Suprapubic skin (tissue), 4 donors: ENCODE data around the gene ARPC5. TPM values are rescaled to one million over a fixed set of nuclear protein-coding genes. Genes with fewer than 3 reads are reported as not detected.
"Not testable (repeated sequence)": the region's sequence is repeated elsewhere in the genome, so short reads cannot be mapped to it uniquely, and the experiment has no call there.

Experiments used
- DNase-seq, 2 donors: peaks; one replicate each; pipeline ENCODE4 v3.0.0-alpha.2; 2019; ENCODE audit warnings: low spot score in 2 of 2
- H3K27ac ChIP-seq: fragments of 200-600 bp; sonication (generic); one replicate; pipeline ENCODE4 v1.5.1; 2019
- H3K27me3 ChIP-seq: fragments of 200-600 bp; sonication (generic); one replicate; pipeline ENCODE4 v1.5.1; 2019
- H3K36me3 ChIP-seq: fragments of 200-600 bp; sonication (generic); one replicate; pipeline ENCODE4 v1.5.1; 2019
- H3K4me1 ChIP-seq: fragments of 200-600 bp; sonication (generic); one replicate; pipeline ENCODE4 v1.5.1; 2019
- H3K4me3 ChIP-seq: fragments of 200-600 bp; sonication (generic); one replicate; pipeline ENCODE4 v1.5.1; 2019; ENCODE audit warnings: mild to moderate bottlenecking
- H3K9me3 ChIP-seq: fragments of 200-600 bp; sonication (generic); one replicate; pipeline ENCODE4 v1.5.1; 2019
- CTCF ChIP-seq, 2 donors: fragments of 200-600 bp in 1 of 2; fragments of 450-650 bp in 1 of 2; sonication (generic) in 1 of 2; IDR thresholded peaks; one replicate each; pipeline ENCODE4 v1.5.1; 2016 to 2019; ENCODE audit warnings: antibody characterized with exemption in 2 of 2, mild to moderate bottlenecking in 1 of 2, moderate library complexity in 1 of 2
- EP300 ChIP-seq: sonication (generic); formaldehyde crosslinking; IDR thresholded peaks from one replicate; pipeline ENCODE4 v1.6.1; 2017; ENCODE audit warnings: antibody characterized with exemption
- POLR2A ChIP-seq, 2 donors: fragments of 450-650 bp; IDR thresholded peaks; one replicate each; pipeline ENCODE4 v1.6.1; 2017; ENCODE audit warnings: antibody characterized with exemption in 2 of 2, mild to moderate bottlenecking in 2 of 2, moderate library complexity in 2 of 2
- POLR2AphosphoS5 ChIP-seq, 3 donors: sonication (generic); formaldehyde crosslinking; IDR thresholded peaks; one replicate each; pipeline ENCODE4 v1.6.1; 2017; ENCODE audit warnings: antibody characterized with exemption in 3 of 3
- WGBS: methylation state at CpG from one replicate; pipeline ENCODE4 v1.1.5; 2018; 5-methylcytosine and 5-hydroxymethylcytosine counted together
- total RNA-seq, 4 donors: library from RNA; depleted of rRNA; stranded (reverse); fragments of >200 nt; gene quantifications; one replicate each; pipeline ENCODE4 v1.1.0, GENCODE V29; 2016

Gene ARPC5
- total RNA-seq, 4 donors from 2014 or later = 45.1 to 66.9 (median 52.5) TPM

GRCh38 chr1:183632114-183632513, 3.5 kb downstream of the ARPC5 start:
- peak overlapping the region; percentile 79 for H3K4me3 ChIP-seq
- DNase-seq = no peak
- H3K4me1 ChIP-seq = peaks cover 75% of the 10 kb centered on the region
- WGBS = 56% methylated on average over 2 of the region's 2 CpGs
- H3K27me3 ChIP-seq = no peaks in the 10 kb centered on the region
- no peaks in the 10 kb centered on the region for H3K9me3 ChIP-seq
- peaks cover 29% of the 10 kb centered on the region for H3K36me3 ChIP-seq
- TF ChIP-seq POLR2AphosphoS5 (IDR thresholded peaks at IDR 0.05) = no peak
- no peak for TF ChIP-seq POLR2A (IDR thresholded peaks at IDR 0.05)
- no peak for TF ChIP-seq EP300
- H3K27ac ChIP-seq = no peak overlapping the region

GRCh38 chr1:183630748-183631147, 4.8 kb downstream of the ARPC5 start:
- Histone ChIP-seq H3K27me3 (no peaks in the 10 kb centered on the region), H3K4me1 (peaks cover 74% of the 10 kb centered on the region), H3K27ac (no peak overlapping the region), H3K36me3 (peaks cover 32% of the 10 kb centered on the region), H3K4me3 (peak overlapping the region; percentile 12), H3K9me3 (no peaks in the 10 kb centered on the region)
- 12% methylated on average over 2 of the region's 2 CpGs for WGBS
- DNase-seq = no peak
- TF ChIP-seq POLR2AphosphoS5 (IDR thresholded peaks at IDR 0.05) = no peak
- no peak for TF ChIP-seq CTCF (IDR thresholded peaks at IDR 0.05)
- TF ChIP-seq POLR2A (IDR thresholded peaks at IDR 0.05) = no peak

GRCh38 chr1:183628537-183628936, 7.0 kb downstream of the ARPC5 start:
- peaks cover 46% of the 10 kb centered on the region for H3K36me3 ChIP-seq
- peaks cover 61% of the 10 kb centered on the region for H3K4me1 ChIP-seq
- no peaks in the 10 kb centered on the region for H3K9me3 ChIP-seq
- H3K27ac ChIP-seq = no peak overlapping the region
- H3K27me3 ChIP-seq = no peaks in the 10 kb centered on the region
- TF ChIP-seq POLR2A (IDR thresholded peaks at IDR 0.05) (no peak), EP300 (no peak), CTCF (IDR thresholded peaks at IDR 0.05) (no peak), POLR2AphosphoS5 (IDR thresholded peaks at IDR 0.05) (no peak)
- H3K4me3 ChIP-seq = no peak overlapping the region
- DNase-seq = no peak

GRCh38 chr1:183626236-183626635, 9.3 kb downstream of the ARPC5 start:
- 57% methylated on average over 3 of the region's 3 CpGs for WGBS
- Histone ChIP-seq H3K36me3 (peaks cover 49% of the 10 kb centered on the region), H3K4me1 (peaks cover 44% of the 10 kb centered on the region)

GRCh38 chr1:183622884-183623785, 12.4 kb downstream of the ARPC5 start:
- TF ChIP-seq CTCF (IDR thresholded peaks at IDR 0.05) = peak; percentile 25 to 56
- TF ChIP-seq POLR2A (IDR thresholded peaks at IDR 0.05) = no peak
- Histone ChIP-seq H3K27me3 (no peaks in the 10 kb centered on the region), H3K4me1 (peaks cover 23% of the 10 kb centered on the region), H3K4me3 (no peak overlapping the region), H3K36me3 (peaks cover 25% of the 10 kb centered on the region), H3K27ac (no peak overlapping the region), H3K9me3 (no peaks in the 10 kb centered on the region)
- WGBS = 53% methylated on average over 10 of the region's 10 CpGs
- no peak for DNase-seq

More at GRCh38 chr1:183626236-183626635, 9.3 kb downstream of the ARPC5 start:
- DNase-seq, H3K9me3 ChIP-seq, H3K27me3 ChIP-seq, H3K4me3 ChIP-seq: not testable (repeated sequence)
- peak overlapping the region; percentile 1 for H3K27ac ChIP-seq

- Histone ChIP-seq H3K27ac (no peak overlapping the region), H3K9me3 (no peaks in the 10 kb centered on the region), H3K36me3 (peaks cover 19% of the 10 kb centered on the region), H3K27me3 (no peaks in the 10 kb centered on the region), H3K4me1 (peaks cover 19% of the 10 kb centered on the region), H3K4me3 (no peak overlapping the region)
- no peak for DNase-seq
- 72% methylated on average over 1 of the region's 1 CpG for WGBS
- no peak for TF ChIP-seq POLR2A (IDR thresholded peaks at IDR 0.05)
- no peak for TF ChIP-seq POLR2AphosphoS5 (IDR thresholded peaks at IDR 0.05)
- TF ChIP-seq CTCF (IDR thresholded peaks at IDR 0.05) = no peak
- no peak for TF ChIP-seq EP300
Observed at GRCh38 chr1:183622013-183622412, 13.6 kb downstream of the ARPC5 start.
